ENCODE data around the gene AARSD1. TPM values are rescaled to one million over a fixed set of nuclear protein-coding genes. Genes with fewer than 3 reads are reported as not detected.
"Not testable (repeated sequence)": the region's sequence is repeated elsewhere in the genome, so short reads cannot be mapped to it uniquely, and the experiment has no call there.

Gene AARSD1
- total and polyA plus RNA-seq, 9 donors = 17.8 to 51.4 (median 42.9) TPM

DNA sequence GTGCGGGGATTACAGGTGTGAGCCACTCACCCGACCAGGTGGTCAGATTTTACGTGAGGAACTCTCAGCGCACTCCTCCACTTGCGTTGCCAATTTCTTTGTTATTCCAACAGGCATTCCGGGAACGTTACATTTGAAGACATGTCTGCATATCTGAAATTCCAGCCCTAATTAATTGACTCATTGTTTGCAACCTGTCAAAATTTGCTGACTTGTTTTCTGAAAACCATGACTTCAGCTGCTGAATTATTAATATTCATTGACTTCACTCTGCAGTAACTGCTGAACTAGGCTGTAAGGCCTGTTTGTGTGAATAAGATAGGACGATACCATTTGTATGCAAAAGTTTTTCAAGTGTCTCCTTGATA is 47.0 kb downstream of the AARSD1 start:
- Histone ChIP-seq H3K27ac (no peak overlapping the region), H3K36me3 (no peaks in the 10 kb centered on the region), H3K4me1 (ENCODE audit: insufficient read depth) (no peaks in the 10 kb centered on the region), H3K27me3 (no peaks in the 10 kb centered on the region), H3K4me3 (no peak overlapping the region), H3K9me3 (no peaks in the 10 kb centered on the region)
- 65 to 79% (median 73%) methylated on average over 8 of the region's 8 CpGs for WGBS, 3 donors
- no peak for DNase-seq
- TF ChIP-seq EP300 (IDR thresholded peaks at IDR 0.05) (no peak), POLR2A (IDR thresholded peaks at IDR 0.05) (no peak)
- TF ChIP-seq, protein P1, sequence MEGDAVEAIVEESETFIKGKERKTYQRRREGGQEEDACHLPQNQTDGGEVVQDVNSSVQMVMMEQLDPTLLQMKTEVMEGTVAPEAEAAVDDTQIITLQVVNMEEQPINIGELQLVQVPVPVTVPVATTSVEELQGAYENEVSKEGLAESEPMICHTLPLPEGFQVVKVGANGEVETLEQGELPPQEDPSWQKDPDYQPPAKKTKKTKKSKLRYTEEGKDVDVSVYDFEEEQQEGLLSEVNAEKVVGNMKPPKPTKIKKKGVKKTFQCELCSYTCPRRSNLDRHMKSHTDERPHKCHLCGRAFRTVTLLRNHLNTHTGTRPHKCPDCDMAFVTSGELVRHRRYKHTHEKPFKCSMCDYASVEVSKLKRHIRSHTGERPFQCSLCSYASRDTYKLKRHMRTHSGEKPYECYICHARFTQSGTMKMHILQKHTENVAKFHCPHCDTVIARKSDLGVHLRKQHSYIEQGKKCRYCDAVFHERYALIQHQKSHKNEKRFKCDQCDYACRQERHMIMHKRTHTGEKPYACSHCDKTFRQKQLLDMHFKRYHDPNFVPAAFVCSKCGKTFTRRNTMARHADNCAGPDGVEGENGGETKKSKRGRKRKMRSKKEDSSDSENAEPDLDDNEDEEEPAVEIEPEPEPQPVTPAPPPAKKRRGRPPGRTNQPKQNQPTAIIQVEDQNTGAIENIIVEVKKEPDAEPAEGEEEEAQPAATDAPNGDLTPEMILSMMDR (IDR thresholded peaks at IDR 0.05) = no peak
- intact Hi-C loops (cut with DNase I) = no loop called here

GRCh38 chr17:42916388-42917235 is 47.6 kb downstream of the AARSD1 start:
- H3K4me3 ChIP-seq; H3K36me3 ChIP-seq; DNase-seq; H3K27ac ChIP-seq; H3K4me1 ChIP-seq (ENCODE audit: insufficient read depth); intact Hi-C loops (cut with DNase I); H3K27me3 ChIP-seq; H3K9me3 ChIP-seq: not testable (repeated sequence)
- WGBS, 3 donors = 87 to 90% (median 88%) methylated on average over 4 of the region's 4 CpGs

GRCh38 chr17:42915288-42915687 is 49.0 kb downstream of the AARSD1 start:
- H3K27ac ChIP-seq; intact Hi-C loops (cut with DNase I); H3K36me3 ChIP-seq; H3K4me1 ChIP-seq (ENCODE audit: insufficient read depth); H3K9me3 ChIP-seq; H3K27me3 ChIP-seq; H3K4me3 ChIP-seq; DNase-seq: not testable (repeated sequence)
- WGBS, 3 donors = 90 to 94% (median 93%) methylated on average over 6 of the region's 6 CpGs

GRCh38 chr17:42913981-42914617 is 50.2 kb downstream of the AARSD1 start:
- TF ChIP-seq, protein P1 (IDR thresholded peaks at IDR 0.05) = no peak
- TF ChIP-seq POLR2A (IDR thresholded peaks at IDR 0.05) (no peak), EP300 (IDR thresholded peaks at IDR 0.05) (no peak)
- no peak for DNase-seq
- Histone ChIP-seq H3K4me3 (no peak overlapping the region), H3K27ac (no peak overlapping the region), H3K9me3 (no peaks in the 10 kb centered on the region), H3K36me3 (no peaks in the 10 kb centered on the region), H3K4me1 (ENCODE audit: insufficient read depth) (no peaks in the 10 kb centered on the region), H3K27me3 (no peaks in the 10 kb centered on the region)
- WGBS, 3 donors = 73 to 82% (median 77%) methylated on average over 3 of the region's 3 CpGs
- intact Hi-C loops (cut with DNase I) = no loop called here

- TF ChIP-seq EP300 (IDR thresholded peaks at IDR 0.05) = no peak
- no peak for DNase-seq
- H3K36me3 ChIP-seq = no peaks in the 10 kb centered on the region
- no peak overlapping the region for H3K4me3 ChIP-seq
- H3K27me3 ChIP-seq = no peaks in the 10 kb centered on the region
- no peak overlapping the region for H3K27ac ChIP-seq
- no peaks in the 10 kb centered on the region for H3K4me1 ChIP-seq (ENCODE audit: insufficient read depth)
- H3K9me3 ChIP-seq = no peaks in the 10 kb centered on the region
- 50 to 61% (median 51%) methylated on average over 2 of the region's 2 CpGs for WGBS, 3 donors
- intact Hi-C loops (cut with DNase I) = no loop called here
Measured at GRCh38 chr17:42913522-42913921, 50.7 kb downstream of the AARSD1 start.

All from ovary (tissue), 9 donors.